Effector memory CD8-positive, alpha-beta T cell (primary cell): ENCODE data around the gene PSMB11.

Source experiments
- ATAC-seq: fragments of 150-1000 bp; cut with Tn5 transposase; replicated peaks from 2 replicates; pipeline ENCODE4 v1.10.0; 2021; ENCODE audit warnings: mild to moderate bottlenecking, moderate library complexity
- DNase-seq, 3 experiments: peaks; one replicate each; pipeline ENCODE4 v3.0.0; 2021
- H3K27ac Mint-ChIP-seq, 2 donors: one replicate each; pipeline ENCODE4 v1.8.0; 2022; ENCODE audit warnings: mild to moderate bottlenecking in 2 of 2, mixed read lengths in 2 of 2, moderate library complexity in 2 of 2
- H3K27me3 Mint-ChIP-seq, 2 donors: one replicate each; pipeline ENCODE4 v1.8.0; 2022; ENCODE audit warnings: mixed read lengths in 2 of 2
- H3K36me3 Mint-ChIP-seq: one replicate; pipeline ENCODE4 v1.8.0; 2022; ENCODE audit warnings: mild to moderate bottlenecking, moderate library complexity, mixed read lengths; ENCODE audit not compliant: insufficient read depth
- H3K4me1 Mint-ChIP-seq, 2 donors: one replicate each; pipeline ENCODE4 v1.8.0; 2022; ENCODE audit warnings: low read depth in 2 of 2, mixed read lengths in 2 of 2
- H3K4me3 Mint-ChIP-seq, 2 donors: one replicate each; pipeline ENCODE4 v1.8.0; 2022; ENCODE audit warnings: mild to moderate bottlenecking in 2 of 2, mixed read lengths in 2 of 2, moderate library complexity in 2 of 2
- H3K9me3 Mint-ChIP-seq, 2 donors: one replicate each; pipeline ENCODE4 v1.8.0; 2022; ENCODE audit warnings: mixed read lengths in 2 of 2

PSMB11 gene

DNA sequence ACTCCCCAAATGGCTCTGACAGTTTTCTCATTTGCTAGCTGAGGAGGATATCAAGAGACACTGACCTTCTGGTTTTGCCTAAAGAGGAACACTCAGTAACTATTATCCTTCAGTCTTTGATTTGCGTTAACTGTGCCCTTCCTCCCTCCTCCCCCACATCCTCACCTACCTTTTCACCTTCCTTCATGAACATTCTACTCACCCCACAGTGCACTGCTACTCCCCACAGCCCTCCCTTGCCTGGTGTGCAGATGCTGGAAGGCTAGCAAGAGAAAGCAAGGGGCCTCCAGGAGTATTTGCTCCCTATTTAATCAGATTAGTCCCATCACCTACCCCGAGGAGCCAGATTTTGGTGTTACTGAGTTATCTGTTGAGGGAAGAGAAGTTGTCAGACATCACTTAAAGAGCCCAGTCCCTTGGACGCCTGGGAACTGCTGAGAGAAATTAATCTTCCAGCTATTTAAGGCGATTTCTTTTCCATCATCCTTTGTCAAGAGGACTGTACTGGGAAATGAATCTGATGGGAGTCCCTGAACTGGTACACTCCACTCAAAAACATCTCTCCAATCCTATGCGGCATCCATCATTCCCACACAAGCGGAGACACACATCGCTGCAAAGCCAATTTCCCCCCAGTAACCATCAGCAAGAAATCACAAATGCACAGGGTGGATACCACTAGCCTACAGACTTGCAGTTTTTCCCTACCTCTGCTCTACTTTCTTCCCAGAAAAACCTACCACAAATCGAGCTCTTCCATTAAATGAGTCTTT lies 18.8 kb upstream of the PSMB11 start:
- peaks cover 5 to 20% of the 10 kb centered on the region in 2 donors for H3K4me1 Mint-ChIP-seq
- H3K27me3 Mint-ChIP-seq: no peaks in the 10 kb centered on the region
- no peaks in the 10 kb centered on the region for H3K9me3 Mint-ChIP-seq

GRCh38 chr14:23023795-23024152 lies 18.2 kb upstream of the PSMB11 start:
- Mint-ChIP-seq H3K27me3 (no peaks in the 10 kb centered on the region), H3K4me3 (no peak overlapping the region), H3K36me3 (peaks cover 11% of the 10 kb centered on the region), H3K4me1 (peaks cover 7 to 22% of the 10 kb centered on the region in 2 donors), H3K27ac (peak overlapping the region in 1 of 2 donors; percentile 69), H3K9me3 (no peaks in the 10 kb centered on the region)
- no peak for ATAC-seq
- no peak for DNase-seq

More for the DNA sequence above, 18.8 kb upstream of the PSMB11 start:
- no peak for DNase-seq
- Mint-ChIP-seq H3K27ac (no peak overlapping the region), H3K4me3 (no peak overlapping the region), H3K36me3 (peaks cover 11% of the 10 kb centered on the region)
- ATAC-seq: no peak

GRCh38 chr14:23024612-23025075 lies 17.4 kb upstream of the PSMB11 start:
- Mint-ChIP-seq H3K36me3 (peaks cover 13% of the 10 kb centered on the region), H3K4me1 (peaks cover 15 to 30% of the 10 kb centered on the region in 2 donors), H3K27ac (no peak overlapping the region), H3K9me3 (no peaks in the 10 kb centered on the region), H3K27me3 (no peaks in the 10 kb centered on the region), H3K4me3 (no peak overlapping the region)
- ATAC-seq (no peak), DNase-seq (no peak)

DNA sequence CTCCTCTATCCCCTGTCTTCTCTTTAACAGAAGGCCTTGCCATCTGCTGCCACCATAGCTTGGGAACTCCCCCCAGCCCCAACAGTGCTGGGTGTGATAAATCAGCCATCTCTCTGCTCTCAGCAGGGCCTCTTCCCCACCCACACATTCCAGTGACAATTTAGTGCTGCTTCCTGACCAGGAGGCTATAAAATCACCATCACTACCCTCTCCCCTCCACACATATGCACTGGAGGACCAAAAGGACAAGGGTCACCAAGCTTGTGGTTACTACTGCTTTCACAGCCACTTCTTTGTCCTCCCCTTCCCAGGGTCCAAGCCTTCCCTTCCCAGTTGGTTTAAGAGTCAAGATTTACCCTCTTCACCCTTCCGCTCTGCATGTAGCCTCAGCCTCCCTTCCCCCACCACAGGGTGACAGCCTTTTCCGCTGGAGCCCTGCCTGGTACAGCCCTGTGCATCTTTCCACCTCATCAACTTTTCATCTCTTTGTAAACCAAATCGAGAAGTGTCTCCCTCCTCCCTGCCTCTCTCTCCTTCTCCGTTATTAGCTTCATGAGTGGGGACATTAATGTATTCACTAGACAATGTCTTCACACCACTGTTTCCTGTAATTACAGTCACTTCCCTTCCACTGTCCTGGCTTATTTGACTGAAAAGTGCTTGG lies 16.7 kb upstream of the PSMB11 start:
- ATAC-seq: no peak

DNA sequence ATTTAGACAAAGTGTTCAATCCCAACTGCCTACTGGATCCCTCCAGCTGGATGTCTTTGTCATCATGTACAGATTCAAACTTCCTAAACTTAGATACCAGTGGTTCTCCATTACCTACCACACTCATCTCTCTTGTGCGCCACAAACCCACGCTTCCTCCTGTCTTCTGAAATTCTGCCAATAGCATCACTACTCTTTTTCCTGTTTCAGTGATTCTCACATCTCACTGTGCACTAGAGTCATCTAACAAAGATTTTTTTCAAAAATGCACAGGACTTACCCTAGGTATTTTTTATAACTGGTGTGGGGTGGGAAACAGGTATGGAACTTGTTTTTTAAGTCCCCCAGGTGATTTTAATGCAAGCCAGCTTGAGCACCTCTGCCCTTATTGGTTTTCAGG lies 13.2 kb upstream of the PSMB11 start:
- Mint-ChIP-seq H3K4me3 (peak overlapping the region in 1 of 2 donors; percentile 1), H3K36me3 (peaks cover 44% of the 10 kb centered on the region), H3K27me3 (no peaks in the 10 kb centered on the region), H3K4me1 (peaks cover 22 to 26% of the 10 kb centered on the region in 2 donors), H3K9me3 (no peaks in the 10 kb centered on the region), H3K27ac (peak overlapping the region; percentile 14 to 16)
- ATAC-seq (peak; percentile 56), DNase-seq (no peak)

More for the DNA sequence above, 16.7 kb upstream of the PSMB11 start:
- H3K27ac Mint-ChIP-seq: peak overlapping the region in 1 of 2 donors; percentile 82
- peaks cover 16% of the 10 kb centered on the region for H3K36me3 Mint-ChIP-seq
- H3K9me3 Mint-ChIP-seq: no peaks in the 10 kb centered on the region
- no peaks in the 10 kb centered on the region for H3K27me3 Mint-ChIP-seq
- no peak overlapping the region for H3K4me3 Mint-ChIP-seq
- H3K4me1 Mint-ChIP-seq: peaks cover 15 to 30% of the 10 kb centered on the region in 2 donors
- no peak for DNase-seq

- ATAC-seq (no peak), DNase-seq (no peak)
- Mint-ChIP-seq H3K27me3 (no peaks in the 10 kb centered on the region), H3K4me3 (no peak overlapping the region), H3K9me3 (no peaks in the 10 kb centered on the region), H3K36me3 (peaks cover 47% of the 10 kb centered on the region), H3K4me1 (peaks cover 16 to 27% of the 10 kb centered on the region in 2 donors), H3K27ac (no peak overlapping the region)
Measured at GRCh38 chr14:23030936-23031335, 11.1 kb upstream of the PSMB11 start.

DNA sequence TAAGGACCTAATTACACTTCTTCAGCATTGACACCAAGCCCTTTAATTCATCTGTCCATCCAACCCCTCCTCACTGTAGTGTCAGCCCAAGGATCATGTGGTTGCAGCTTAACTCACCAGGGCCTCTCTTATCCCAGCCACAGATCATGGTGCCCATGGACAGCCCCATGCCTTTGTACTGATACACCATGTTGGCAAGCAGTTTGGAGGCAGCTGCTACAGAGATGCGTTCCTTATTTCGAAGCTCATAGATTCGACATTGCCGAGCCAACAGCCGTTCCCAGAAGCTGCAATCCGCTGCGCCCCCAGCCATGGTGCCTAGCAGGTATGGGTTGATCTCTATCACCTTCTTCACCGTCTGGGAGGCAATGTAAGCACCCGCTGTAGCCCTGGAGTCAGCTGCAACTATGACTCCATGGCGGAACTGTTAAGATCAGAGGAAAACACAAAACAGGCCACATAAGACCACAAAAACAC lies 8.7 kb upstream of the PSMB11 start:
- H3K4me1 Mint-ChIP-seq: peaks cover 16 to 28% of the 10 kb centered on the region in 2 donors
- H3K27me3 Mint-ChIP-seq: no peaks in the 10 kb centered on the region
- H3K9me3 Mint-ChIP-seq: no peaks in the 10 kb centered on the region
- H3K36me3 Mint-ChIP-seq: peaks cover 37% of the 10 kb centered on the region
- H3K27ac Mint-ChIP-seq: peak overlapping the region; percentile 92 to 98
- DNase-seq: no peak
- no peak for ATAC-seq
- H3K4me3 Mint-ChIP-seq: peak overlapping the region; percentile 90 to 97

- ATAC-seq (no peak), DNase-seq (no peak)
- peaks cover 12 to 24% of the 10 kb centered on the region in 2 donors for H3K4me1 Mint-ChIP-seq
- no peaks in the 10 kb centered on the region for H3K27me3 Mint-ChIP-seq
- H3K36me3 Mint-ChIP-seq: peaks cover 37% of the 10 kb centered on the region
- peak overlapping the region; percentile 90 to 97 for H3K4me3 Mint-ChIP-seq
- H3K9me3 Mint-ChIP-seq: no peaks in the 10 kb centered on the region
- H3K27ac Mint-ChIP-seq: peak overlapping the region; percentile 92 to 98
Measured at GRCh38 chr14:23033801-23034497, 8.1 kb upstream of the PSMB11 start.

DNA sequence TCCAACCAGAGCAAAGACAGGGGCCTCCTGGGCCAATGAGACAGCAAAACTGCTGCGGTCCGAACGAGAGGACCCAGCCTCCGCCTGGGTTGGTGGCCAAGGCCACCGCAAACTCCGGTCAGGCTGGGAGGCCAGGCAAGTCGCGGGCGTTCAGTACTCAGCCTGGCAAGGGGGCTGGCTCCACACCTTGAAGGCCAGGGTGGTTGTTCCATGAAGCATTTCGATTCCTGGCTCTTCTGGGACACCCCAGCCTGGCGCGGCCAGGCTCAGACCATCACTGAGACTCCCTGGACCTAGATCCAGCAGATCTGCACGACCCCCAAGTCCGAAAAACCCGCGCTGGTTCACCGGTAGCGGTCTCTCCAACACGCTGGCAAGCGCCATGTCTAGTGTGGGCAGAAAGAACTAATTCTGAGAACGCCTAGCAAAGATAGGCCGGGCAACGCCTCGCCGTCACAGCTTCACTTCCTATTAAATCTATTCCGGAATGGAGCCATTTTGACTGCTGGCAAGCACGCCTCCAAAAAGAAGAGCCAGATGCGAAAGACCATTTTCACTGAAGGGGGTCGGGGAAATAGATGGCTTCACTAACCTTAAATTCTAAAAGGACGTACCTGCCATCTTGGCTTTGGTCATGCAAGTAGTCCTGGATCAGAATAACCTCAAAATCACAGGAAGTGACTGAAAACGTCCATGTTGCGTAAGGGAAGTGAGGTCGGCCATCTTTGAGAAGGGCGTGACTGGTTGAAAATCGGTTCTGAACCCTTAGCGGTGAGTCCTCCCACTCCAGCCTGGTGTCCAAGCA lies 7.3 kb upstream of the PSMB11 start, which contains the start of gene PSMB5:
Gene PSMB5 (minus strand): TSS at position 403 of the 805 bp plus-strand sequence. CDS start 19 bp downstream, at position 384.
- Mint-ChIP-seq H3K4me3 (peak within 1 kb of the TSS; percentile 90 to 97), H3K9me3 (no peaks in the 10 kb centered on the region), H3K27ac (peak within 1 kb of the TSS; percentile 92 to 98), H3K4me1 (peaks cover 6 to 18% of the 10 kb centered on the region in 2 donors), H3K36me3 (peaks cover 34% of the 10 kb centered on the region), H3K27me3 (no peaks in the 10 kb centered on the region)
- DNase-seq (peak; percentile 84 to 88 (median 85)), ATAC-seq (peak; percentile 91)

DNA sequence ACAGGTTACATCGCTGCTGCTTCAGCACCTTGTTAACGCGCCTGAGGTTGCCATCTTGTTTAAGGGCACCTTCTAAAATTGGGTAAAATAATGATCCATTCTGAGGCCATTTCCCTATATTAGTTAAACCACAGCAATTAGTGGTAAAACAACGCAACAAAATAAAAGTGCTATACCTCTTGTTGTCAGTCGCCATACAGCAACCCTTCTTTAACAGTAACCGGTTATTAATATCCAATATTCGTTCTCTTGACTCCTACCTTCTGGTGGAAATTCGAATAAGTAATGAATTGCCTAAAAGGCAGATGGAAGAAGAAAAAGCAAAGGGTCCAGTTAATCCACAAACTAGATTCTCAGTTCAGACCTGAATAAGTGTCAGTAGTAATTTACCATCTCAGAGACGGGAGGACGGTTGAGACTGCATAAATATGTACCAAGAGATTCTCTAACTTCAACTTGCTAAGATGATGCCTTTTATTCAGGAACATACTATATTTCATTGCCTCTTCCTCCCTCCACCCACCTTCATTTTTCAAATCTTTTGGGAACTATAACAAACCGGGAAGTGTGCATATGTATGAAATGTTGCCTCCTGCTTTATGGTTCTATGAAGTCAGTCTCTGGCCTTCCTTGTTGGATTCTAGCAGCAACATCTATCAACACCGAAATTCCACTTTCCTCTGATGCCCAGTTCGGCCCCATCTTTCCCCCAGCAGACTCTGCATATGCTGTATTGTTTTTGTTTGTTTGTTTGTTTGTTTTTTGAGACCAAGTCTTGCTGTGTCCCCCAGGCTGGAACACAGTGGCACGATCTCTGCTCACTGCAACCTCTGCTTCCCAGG lies 6.5 kb upstream of the PSMB11 start:
- peak overlapping the region; percentile 90 to 97 for H3K4me3 Mint-ChIP-seq
- H3K36me3 Mint-ChIP-seq: peaks cover 29% of the 10 kb centered on the region
- H3K27me3 Mint-ChIP-seq: no peaks in the 10 kb centered on the region
- no peaks in the 10 kb centered on the region for H3K9me3 Mint-ChIP-seq
- ATAC-seq (no peak), DNase-seq (no peak)
- peak overlapping the region; percentile 92 to 98 for H3K27ac Mint-ChIP-seq
- peaks cover 6 to 18% of the 10 kb centered on the region in 2 donors for H3K4me1 Mint-ChIP-seq

DNA sequence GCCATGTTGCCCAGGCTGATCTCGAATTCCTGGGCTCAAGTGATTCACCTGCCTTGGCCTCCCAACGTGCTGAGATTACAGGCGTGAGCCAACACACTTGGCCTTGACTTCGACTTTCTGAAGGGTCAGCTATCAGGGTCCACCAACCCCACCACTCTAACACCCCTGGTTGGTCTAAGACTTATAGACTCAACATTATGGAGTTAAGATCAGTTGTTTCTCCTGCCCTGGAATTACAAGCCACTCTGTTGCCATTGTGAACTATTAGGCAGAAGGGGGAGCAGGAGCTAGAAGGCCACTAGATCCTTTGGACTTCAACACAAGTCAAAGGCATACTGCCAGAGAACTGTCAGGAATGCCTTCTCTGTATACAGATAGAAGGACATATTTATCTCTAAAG lies 1.9 kb upstream of the PSMB11 start:
- Mint-ChIP-seq H3K36me3 (peaks cover 5% of the 10 kb centered on the region), H3K27ac (no peak overlapping the region), H3K9me3 (no peaks in the 10 kb centered on the region), H3K4me3 (no peak overlapping the region), H3K4me1 (peaks cover 0 to 2% of the 10 kb centered on the region in 2 donors), H3K27me3 (peaks cover 0 to 18% of the 10 kb centered on the region in 2 donors)
- ATAC-seq (no peak), DNase-seq (no peak)

DNA sequence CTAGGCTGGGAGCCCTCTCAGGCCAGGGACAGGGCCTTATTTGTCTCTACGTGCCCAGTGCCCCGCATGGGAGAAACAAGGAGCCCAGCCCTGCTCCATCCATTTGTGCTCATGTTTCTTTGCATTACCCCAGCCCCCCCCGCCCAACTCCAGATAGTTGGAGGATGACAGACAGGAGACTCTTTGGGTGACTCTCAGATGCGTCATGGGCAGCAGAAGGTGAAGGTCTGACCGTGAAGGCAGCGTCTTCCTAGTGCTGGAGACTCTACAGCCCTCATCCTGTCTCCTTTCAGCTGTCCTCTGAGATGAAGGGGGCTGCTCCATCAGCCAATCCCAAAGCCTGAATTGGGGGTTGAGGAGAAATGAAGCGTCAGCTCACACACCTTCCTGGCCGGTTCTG lies 283 bp upstream of the PSMB11 start:
- H3K4me1 Mint-ChIP-seq: no peaks in the 10 kb centered on the region

More for the DNA sequence above, 283 bp upstream of the PSMB11 start:
- H3K27ac Mint-ChIP-seq: no peak overlapping the region
- H3K27me3 Mint-ChIP-seq: peaks cover 0 to 18% of the 10 kb centered on the region in 2 donors
- peaks cover 5% of the 10 kb centered on the region for H3K36me3 Mint-ChIP-seq
- no peak overlapping the region for H3K4me3 Mint-ChIP-seq
- ATAC-seq (no peak), DNase-seq (no peak)
- H3K9me3 Mint-ChIP-seq: no peaks in the 10 kb centered on the region
